Measurements from ENCODE around the gene REXO1. TPM values are rescaled to one million over a fixed set of nuclear protein-coding genes. Genes with fewer than 3 reads are reported as not detected.

The REXO1 gene
- total and polyA plus RNA-seq, 2 of the 13 experiments (the other 11 are each of a cell fraction or from before 2014, with no cell fraction given): 5.0 to 11.2 TPM

GRCh38 chr19:1854542-1855039 lies 6.3 kb upstream of the REXO1 start (continued):
- TF ChIP-seq ZNF704 (CRISPR knock-in tag; IDR thresholded peaks at IDR 0.05; ENCODE audit: borderline replicate concordance) (no peak), ZNF101 (CRISPR knock-in tag; IDR thresholded peaks at IDR 0.05; ENCODE audit: borderline replicate concordance, low read depth) (no peak)

- peaks cover 28% of the 10 kb centered on the region for H3K79me2 ChIP-seq (ENCODE audit: insufficient read depth, low read length)
- no CpG with 5 or more reads among the region's 16 CpGs for WGBS (ENCODE audit: low lambda C conversion rate)
- DNase-seq (ENCODE audit: low spot score): no peak
- CTCF ChIA-PET (ENCODE audit: low intra/inter-chr PET ratio, low total read pairs): no interaction called here
- H4K20me1 ChIP-seq (ENCODE audit: insufficient read depth, low read length): peaks cover 37% of the 10 kb centered on the region
- BruUV-seq (replicated peaks): no TSS peak
- no peak overlapping the region for H3K27ac ChIP-seq (ENCODE audit: extremely low read length, insufficient read depth, low read length)
- H3K27me3 ChIP-seq (ENCODE audit: control insufficient read depth in 1 of 2, insufficient read depth in 2 of 2, low read length in 2 of 2): no peaks in the 10 kb centered on the region
- 0 out of 5 replicates have a peak, but pooled peaks cover 2 to 3% of the 10 kb centered on the region in 2 experiments for H3K36me3 ChIP-seq (replicated peaks in 1 of 2; ENCODE audit: control insufficient read depth in 1 of 2, insufficient read depth in 2 of 2, low read length in 2 of 2)
- intact Hi-C loops (cut with micrococcal nuclease; ENCODE audit: unreplicated experiment) (no loop called here), in situ Hi-C loops (cut with HindIII; ENCODE audit: extremely low pct_ligation_motif_present, low pct_unique_long_range_greater_than_20kb) (no loop called here)
- H2AFZ ChIP-seq (ENCODE audit: low read length): no peak overlapping the region
- no peak for FAIRE-seq
- no peak overlapping the region for H3K9ac ChIP-seq (ENCODE audit: insufficient read depth, low read depth, low read length)
- no peak overlapping the region for H3K4me2 ChIP-seq (ENCODE audit: low read depth, low read length)
- peaks cover 33% of the 10 kb centered on the region for H3K4me1 ChIP-seq (ENCODE audit: insufficient read depth, low read length)
- POLR2A ChIA-PET: no interaction called here
- ATAC-seq: no peak
- no peak overlapping the region for H3K4me3 ChIP-seq (replicated peaks in 1 of 3; ENCODE audit: insufficient read depth in 1 of 3, low read depth in 2 of 3, low read length in 3 of 3)
- H3K9me3 ChIP-seq (ENCODE audit: low read length): no peaks in the 10 kb centered on the region
- TF ChIP-seq CREB3 (CRISPR knock-in tag; IDR thresholded peaks at IDR 0.05) (no peak), TRAFD1 (CRISPR knock-in tag; IDR thresholded peaks at IDR 0.05; ENCODE audit: borderline replicate concordance) (no peak), SMYD3 (CRISPR knock-in tag; IDR thresholded peaks at IDR 0.05) (no peak), SETDB1 (CRISPR knock-in tag; IDR thresholded peaks at IDR 0.05; ENCODE audit: borderline replicate concordance) (no peak), LCORL (IDR thresholded peaks at IDR 0.05) (no peak), LCORL (CRISPR knock-in tag; IDR thresholded peaks at IDR 0.05) (no peak), ZNF530 (CRISPR knock-in tag; IDR thresholded peaks at IDR 0.05; ENCODE audit: low read depth) (no peak), PRPF4 (IDR thresholded peaks at IDR 0.05; ENCODE audit: low read depth, low read length, poor library complexity, severe bottlenecking) (no peak), ZNF7 (CRISPR knock-in tag; IDR thresholded peaks at IDR 0.05) (no peak), ZNF639 (CRISPR knock-in tag; conservative IDR thresholded peaks at IDR 0.05) (no peak), PRMT3 (CRISPR knock-in tag; IDR thresholded peaks at IDR 0.05; ENCODE audit: borderline replicate concordance, low read depth) (no peak), NCOA5 (CRISPR knock-in tag; IDR thresholded peaks at IDR 0.05) (no peak), ZNF276 (CRISPR knock-in tag; IDR thresholded peaks at IDR 0.05; ENCODE audit: low read depth) (no peak), AHR (CRISPR knock-in tag; IDR thresholded peaks at IDR 0.05) (no peak), HDAC1 (CRISPR knock-in tag; IDR thresholded peaks at IDR 0.05) (no peak)
Measured at GRCh38 chr19:1854039-1854541, 5.8 kb upstream of the REXO1 start.

Data from HepG2 (cell line).